NCI-H510A treated with DMSO at 0.1 percent for 48 hours (cell line): ENCODE data around the gene SLC22A3.

Experiments used
- DNase-seq: peaks from one replicate; lab custom pipeline; 2025; lab: John Stamatoyannopoulos, UW

The SLC22A3 gene

GRCh38 chr6:160417550-160417949 lies 69.4 kb downstream of the SLC22A3 start:
- DNase-seq: no peak

- no peak for DNase-seq
These were observed 70.2 kb downstream of the SLC22A3 start for GRCh38 chr6:160418370-160418769.

GRCh38 chr6:160419488-160419887 lies 71.3 kb downstream of the SLC22A3 start:
- no peak for DNase-seq

GRCh38 chr6:160420253-160420968 lies 72.2 kb downstream of the SLC22A3 start:
- no peak for DNase-seq

GRCh38 chr6:160420969-160421556 lies 72.9 kb downstream of the SLC22A3 start:
- DNase-seq: no peak

- no peak for DNase-seq
These were observed 73.7 kb downstream of the SLC22A3 start for GRCh38 chr6:160421854-160422253.

- DNase-seq: no peak
These were observed 76.1 kb downstream of the SLC22A3 start for GRCh38 chr6:160424256-160424655.

- no peak for DNase-seq
These were observed 78.0 kb downstream of the SLC22A3 start for GRCh38 chr6:160426136-160426535.

GRCh38 chr6:160427312-160428068 lies 79.3 kb downstream of the SLC22A3 start:
- DNase-seq: no peak

- no peak for DNase-seq
These were observed 79.9 kb downstream of the SLC22A3 start for GRCh38 chr6:160428069-160428430.

GRCh38 chr6:160428818-160429619 lies 80.8 kb downstream of the SLC22A3 start:
- no peak for DNase-seq

GRCh38 chr6:160429620-160429895 lies 81.4 kb downstream of the SLC22A3 start:
- no peak for DNase-seq

- no peak for DNase-seq
These were observed 82.0 kb downstream of the SLC22A3 start for GRCh38 chr6:160430203-160430602.

- DNase-seq: no peak
These were observed 82.6 kb downstream of the SLC22A3 start for GRCh38 chr6:160430751-160431150.

- no peak for DNase-seq
These were observed 83.0 kb downstream of the SLC22A3 start for GRCh38 chr6:160431226-160431625.

GRCh38 chr6:160431791-160432404 lies 83.7 kb downstream of the SLC22A3 start:
- DNase-seq: no peak

GRCh38 chr6:160435935-160436334 lies 87.8 kb downstream of the SLC22A3 start:
- DNase-seq: no peak

GRCh38 chr6:160437154-160437553 lies 89.0 kb downstream of the SLC22A3 start:
- no peak for DNase-seq

GRCh38 chr6:160437775-160438174 lies 89.6 kb downstream of the SLC22A3 start:
- DNase-seq: no peak

GRCh38 chr6:160438481-160438880 lies 90.3 kb downstream of the SLC22A3 start:
- no peak for DNase-seq

- DNase-seq: no peak
These were observed 91.6 kb downstream of the SLC22A3 start for GRCh38 chr6:160439751-160440150.

GRCh38 chr6:160442151-160442550 lies 94.0 kb downstream of the SLC22A3 start:
- no peak for DNase-seq
